SK-N-SH (cell line): Measurements from ENCODE around the gene TIGAR. TPM values are rescaled to one million over a fixed set of nuclear protein-coding genes. Genes with fewer than 3 reads are reported as not detected.

Experiments
- CTCF ChIA-PET: fragments of 300-600, 350-600 bp; formaldehyde crosslinking; extraction: SDS; loops from one replicate; lab custom pipeline; 2021; lab: Yijun Ruan, JAX
- POLR2A ChIA-PET: fragments of 350-600 bp; sonication (Branson Sonifier 250); formaldehyde crosslinking; extraction: SDS; loops from one replicate; lab custom pipeline; 2020; ENCODE audit warnings: antibody characterized with exemption, inconsistent platforms; lab: Yijun Ruan, JAX
- DNase-seq: peaks from one replicate; pipeline ENCODE4 v3.0.0; 2012
- H2AFZ ChIP-seq: fragments of 200-600 bp; sonication (generic); 2 replicates; pipeline ENCODE4 v1.8.1; 2016; ENCODE audit warnings: antibody characterized with exemption, mild to moderate bottlenecking, low read depth
- H3F3A ChIP-seq: fragments of 200-600 bp; sonication (generic); replicated peaks from 2 replicates; pipeline ENCODE3; 2016; ENCODE audit warnings: antibody characterized with exemption, mild to moderate bottlenecking; ENCODE audit not compliant: insufficient read depth
- H3K27ac ChIP-seq, 2 experiments: fragments of 200-500 bp in 1 of 2; fragments of 200-600 bp in 1 of 2; sonication (Bioruptor generic) in 1 of 2; sonication (generic), shearing (Covaris generic) in 1 of 2; 2 replicates each; pipeline versions ENCODE4 v1.5.1 to v1.6.1; 2014 to 2016; ENCODE audit warnings: low read depth in 2 of 2, inconsistent platforms in 1 of 2, low read length in 1 of 2, mild to moderate bottlenecking in 1 of 2, mixed read lengths in 1 of 2
- H3K27me3 ChIP-seq: fragments of 200-600 bp; sonication (generic), shearing (Covaris generic); 2 replicates; pipeline ENCODE4 v1.6.1; 2016; ENCODE audit warnings: mixed run types; ENCODE audit not compliant: insufficient read depth
- H3K36me3 ChIP-seq, 2 experiments: fragments of 200-500 bp in 1 of 2; fragments of 200-600 bp in 1 of 2; sonication (Bioruptor generic) in 1 of 2; sonication (generic) in 1 of 2; replicated peaks in 1 of 2; 2 replicates each; pipeline versions ENCODE3 to v1.5.1; 2014 to 2016; ENCODE audit warnings: low read length in 1 of 2, mild to moderate bottlenecking in 1 of 2; ENCODE audit not compliant: insufficient read depth in 2 of 2, control insufficient read depth in 1 of 2
- H3K4me1 ChIP-seq, 2 experiments: fragments of 200-500 bp in 1 of 2; fragments of 200-600 bp in 1 of 2; sonication (Bioruptor generic) in 1 of 2; sonication (generic), shearing (Covaris generic) in 1 of 2; 2 replicates each; pipeline versions ENCODE4 v1.5.1 to v1.6.1; 2014 to 2016; ENCODE audit warnings: low read depth in 1 of 2, low read length in 1 of 2, mixed run types in 1 of 2; ENCODE audit not compliant: insufficient read depth in 2 of 2, control insufficient read depth in 1 of 2
- H3K4me2 ChIP-seq: fragments of 200-600 bp; sonication (generic), shearing (Covaris generic); 2 replicates; pipeline ENCODE4 v1.6.1; 2017; ENCODE audit warnings: mixed run types
- H3K4me3 ChIP-seq, 2 experiments: fragments of 200-500 bp in 1 of 2; fragments of 200-600 bp in 1 of 2; sonication (Bioruptor generic) in 1 of 2; sonication (generic), shearing (Covaris generic) in 1 of 2; 2 replicates each; pipeline versions ENCODE4 v1.5.1 to v1.8.1; 2014 to 2016; ENCODE audit warnings: low read depth in 2 of 2, inconsistent platforms in 1 of 2, low read length in 1 of 2, mild to moderate bottlenecking in 1 of 2, mixed read lengths in 1 of 2, moderate library complexity in 1 of 2
- H3K79me2 ChIP-seq: fragments of 200-600 bp; sonication (generic); 2 replicates; pipeline ENCODE4 v1.8.1; 2017; ENCODE audit warnings: mild to moderate bottlenecking; ENCODE audit not compliant: insufficient read depth
- H3K9ac ChIP-seq: fragments of 200-600 bp; sonication (generic); 2 replicates; pipeline ENCODE4 v1.6.1; 2017; ENCODE audit warnings: mixed run types
- H3K9me2 ChIP-seq: fragments of 200-600 bp; sonication (generic); 2 replicates; pipeline ENCODE4 v1.6.1; 2017; ENCODE audit warnings: mixed run types
- H3K9me3 ChIP-seq: fragments of 200-600 bp; sonication (generic); 2 replicates; pipeline ENCODE4 v1.6.1; 2017; ENCODE audit warnings: mixed run types, mild to moderate bottlenecking, moderate library complexity
- H4K20me1 ChIP-seq: fragments of 200-600 bp; sonication (generic); 2 replicates; pipeline ENCODE4 v1.6.1; 2017; ENCODE audit warnings: mild to moderate bottlenecking, mixed run types; ENCODE audit not compliant: insufficient read depth
- CHD2 ChIP-seq: fragments of 150-350 bp; IDR thresholded peaks from 2 replicates; pipeline ENCODE4 v1.6.1; 2018; ENCODE audit warnings: low read length; ENCODE audit not compliant: partially characterized antibody
- ELF1 ChIP-seq: IDR thresholded peaks from 2 replicates; pipeline ENCODE4 v1.4.0; 2012
- EP300 ChIP-seq, 2 experiments: IDR thresholded peaks; 2 replicates each; pipeline versions ENCODE4 v1.4.0 to v1.6.1; 2012; ENCODE audit warnings: borderline replicate concordance in 1 of 2, low read depth in 1 of 2, low read length in 1 of 2
- EZH2phosphoT487 ChIP-seq: fragments of 200-600 bp; sonication (generic); IDR thresholded peaks from 2 replicates; pipeline ENCODE4 v1.6.1; 2017; ENCODE audit warnings: low read depth, mixed run types, mild to moderate bottlenecking, antibody characterized with exemption, moderate library complexity, borderline replicate concordance
- GABPA ChIP-seq: IDR thresholded peaks from 2 replicates; pipeline ENCODE4 v1.4.0; 2012; ENCODE audit warnings: low read depth, mild to moderate bottlenecking
- TEAD4 ChIP-seq: IDR thresholded peaks from 2 replicates; pipeline ENCODE4 v1.4.0; 2012; ENCODE audit warnings: mild to moderate bottlenecking, borderline replicate concordance; ENCODE audit not compliant: insufficient read depth
- WGBS: methylation state at CpG from one replicate; pipeline ENCODE4 v1.1.6; 2017; ENCODE audit warnings: low lambda C conversion rate; 5-methylcytosine and 5-hydroxymethylcytosine counted together
- polyA plus RNA-seq, 3 experiments: library from polyadenylated mRNA; depleted of rRNA; stranded (reverse); fragments of >200 nt; gene quantifications; 2 replicates each; pipeline ENCODE4 v1.2.3, GENCODE V29; 2012
- TF ChIP-seq, protein P1 (sequence below): IDR thresholded peaks from 2 replicates; pipeline ENCODE4 v1.4.0; 2012; ENCODE audit warnings: low read depth
- TF ChIP-seq, protein P2 (sequence below): fragments of 150-350 bp; IDR thresholded peaks from 2 replicates; pipeline ENCODE4 v1.6.1; 2017; ENCODE audit warnings: antibody characterized with exemption, low read length, low read depth, borderline replicate concordance
- TF ChIP-seq, protein P3 (sequence below): fragments of 200-600 bp; sonication (generic); IDR thresholded peaks from 2 replicates; pipeline ENCODE4 v1.6.1; 2017; ENCODE audit warnings: antibody characterized with exemption, mild to moderate bottlenecking, moderate library complexity

Gene TIGAR
- polyA plus RNA-seq, 1 of the 3 experiments (the other 2 are of a cell fraction): 8.3 TPM

DNA sequence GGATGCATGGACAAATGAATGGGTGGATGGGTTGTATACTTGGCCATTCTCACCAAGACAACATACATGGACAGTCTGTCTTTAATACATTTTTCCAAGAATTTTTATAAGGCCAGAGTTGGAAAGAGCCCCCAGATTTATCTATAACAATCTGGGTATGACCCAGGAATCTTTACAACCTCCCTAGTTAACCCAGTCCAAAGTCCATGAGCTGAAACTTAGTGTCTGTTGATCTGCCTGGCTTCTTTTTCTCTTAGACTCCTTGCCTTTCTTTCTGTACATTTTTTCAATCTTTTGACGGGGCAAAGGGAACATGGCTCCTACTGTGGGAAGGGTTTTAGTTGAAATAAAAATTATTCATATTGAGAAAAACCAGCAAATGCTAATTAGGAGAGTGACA, 57.8 kb downstream of the TIGAR start:
- Histone ChIP-seq H3K9ac (no peak overlapping the region), H3K4me1 (no peaks in the 10 kb centered on the region; a peak in 1 of 4 replicates), H3F3A (no peaks in the 10 kb centered on the region), H3K4me2 (no peak overlapping the region), H3K9me3 (no peaks in the 10 kb centered on the region), H3K27ac (no peak overlapping the region), H3K36me3 (no peaks in the 10 kb centered on the region), H2AFZ (no peak overlapping the region), H3K27me3 (peaks cover 18% of the 10 kb centered on the region; the same call in 1 of the 2 replicates), H3K9me2 (no peaks in the 10 kb centered on the region), H3K79me2 (no peaks in the 10 kb centered on the region), H4K20me1 (no peaks in the 10 kb centered on the region), H3K4me3 (no peak overlapping the region)
- ChIA-PET POLR2A (no interaction called here), CTCF (no interaction called here)
- DNase-seq: no peak
- WGBS: 32% methylated on average over 1 of the region's 1 CpG
- TF ChIP-seq, protein P1, sequence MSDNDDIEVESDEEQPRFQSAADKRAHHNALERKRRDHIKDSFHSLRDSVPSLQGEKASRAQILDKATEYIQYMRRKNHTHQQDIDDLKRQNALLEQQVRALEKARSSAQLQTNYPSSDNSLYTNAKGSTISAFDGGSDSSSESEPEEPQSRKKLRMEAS: no peak
- no peak for TF ChIP-seq EP300 (IDR thresholded peaks at IDR 0.05; ENCODE audit: borderline replicate concordance in 1 of 2, low read depth in 1 of 2, low read length in 1 of 2)

DNA sequence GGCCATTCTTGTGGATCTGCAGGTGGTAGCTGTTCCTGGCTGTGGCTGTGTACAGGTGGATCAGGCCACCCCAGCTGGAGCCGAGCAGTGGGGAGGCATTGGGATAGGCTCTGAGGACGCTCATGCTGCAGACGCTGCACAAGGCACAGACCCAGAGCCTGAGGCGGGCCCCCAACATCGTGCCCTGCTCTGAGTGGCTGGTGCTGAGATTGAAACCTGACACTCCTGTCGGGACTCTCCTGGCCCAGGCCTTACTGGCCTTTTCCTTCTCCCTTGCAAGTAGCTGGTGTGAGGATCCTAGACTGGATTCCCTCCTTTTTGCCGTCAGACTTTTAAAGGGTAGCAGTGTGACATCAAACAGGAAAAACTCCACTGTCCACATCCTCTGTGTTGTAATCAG, 58.4 kb downstream of the TIGAR start, which contains the start of gene FGF23:
TSS of gene FGF23 (minus strand) at position 308 of the 400 bp plus-strand sequence. CDS start at position 178, 130 bp downstream.
- no peak within 1 kb of the TSS for H3K4me2 ChIP-seq
- ChIA-PET POLR2A (no interaction called here), CTCF (interaction anchor here (1.0 to 2.8 kb wide), 7 partner anchors 13 to 148 kb away, joined by 3 to 12 read pairs (median 5); no protein-coding TSS in a partner anchor)

More for the DNA sequence above, 58.4 kb downstream of the TIGAR start, which contains the start of gene FGF23:
- no peak within 1 kb of the TSS for H2AFZ ChIP-seq
- no peaks in the 10 kb centered on the region for H3K36me3 ChIP-seq
- no peaks in the 10 kb centered on the region for H3K79me2 ChIP-seq
- peaks cover 12% of the 10 kb centered on the region; the same call in 1 of the 2 replicates for H3K27me3 ChIP-seq
- 43% methylated on average over 7 of the region's 7 CpGs for WGBS
- H3K4me3 ChIP-seq: no peak within 1 kb of the TSS
- no peak within 1 kb of the TSS for H3K27ac ChIP-seq
- peaks cover 0 to 3% of the 10 kb centered on the region in 2 experiments; a peak in 1 of 4 replicates for H3K4me1 ChIP-seq
- H4K20me1 ChIP-seq: no peaks in the 10 kb centered on the region
- no peaks in the 10 kb centered on the region for H3K9me2 ChIP-seq
- no peak within 1 kb of the TSS for H3K9ac ChIP-seq
- no peaks in the 10 kb centered on the region for H3K9me3 ChIP-seq
- H3F3A ChIP-seq: no peaks in the 10 kb centered on the region
- TF ChIP-seq EZH2phosphoT487 (no peak), GABPA (no peak), CHD2 (no peak), ELF1 (no peak), EP300 (IDR thresholded peaks at IDR 0.05; ENCODE audit: borderline replicate concordance in 1 of 2, low read depth in 1 of 2, low read length in 1 of 2) (no peak), TEAD4 (no peak)
- TF ChIP-seq, protein P2, sequence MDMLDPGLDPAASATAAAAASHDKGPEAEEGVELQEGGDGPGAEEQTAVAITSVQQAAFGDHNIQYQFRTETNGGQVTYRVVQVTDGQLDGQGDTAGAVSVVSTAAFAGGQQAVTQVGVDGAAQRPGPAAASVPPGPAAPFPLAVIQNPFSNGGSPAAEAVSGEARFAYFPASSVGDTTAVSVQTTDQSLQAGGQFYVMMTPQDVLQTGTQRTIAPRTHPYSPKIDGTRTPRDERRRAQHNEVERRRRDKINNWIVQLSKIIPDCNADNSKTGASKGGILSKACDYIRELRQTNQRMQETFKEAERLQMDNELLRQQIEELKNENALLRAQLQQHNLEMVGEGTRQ: no peak
- TF ChIP-seq, protein P3, sequence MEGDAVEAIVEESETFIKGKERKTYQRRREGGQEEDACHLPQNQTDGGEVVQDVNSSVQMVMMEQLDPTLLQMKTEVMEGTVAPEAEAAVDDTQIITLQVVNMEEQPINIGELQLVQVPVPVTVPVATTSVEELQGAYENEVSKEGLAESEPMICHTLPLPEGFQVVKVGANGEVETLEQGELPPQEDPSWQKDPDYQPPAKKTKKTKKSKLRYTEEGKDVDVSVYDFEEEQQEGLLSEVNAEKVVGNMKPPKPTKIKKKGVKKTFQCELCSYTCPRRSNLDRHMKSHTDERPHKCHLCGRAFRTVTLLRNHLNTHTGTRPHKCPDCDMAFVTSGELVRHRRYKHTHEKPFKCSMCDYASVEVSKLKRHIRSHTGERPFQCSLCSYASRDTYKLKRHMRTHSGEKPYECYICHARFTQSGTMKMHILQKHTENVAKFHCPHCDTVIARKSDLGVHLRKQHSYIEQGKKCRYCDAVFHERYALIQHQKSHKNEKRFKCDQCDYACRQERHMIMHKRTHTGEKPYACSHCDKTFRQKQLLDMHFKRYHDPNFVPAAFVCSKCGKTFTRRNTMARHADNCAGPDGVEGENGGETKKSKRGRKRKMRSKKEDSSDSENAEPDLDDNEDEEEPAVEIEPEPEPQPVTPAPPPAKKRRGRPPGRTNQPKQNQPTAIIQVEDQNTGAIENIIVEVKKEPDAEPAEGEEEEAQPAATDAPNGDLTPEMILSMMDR: no peak
- no peak for DNase-seq
